ENCODE results near the gene IQCK.

DNA sequence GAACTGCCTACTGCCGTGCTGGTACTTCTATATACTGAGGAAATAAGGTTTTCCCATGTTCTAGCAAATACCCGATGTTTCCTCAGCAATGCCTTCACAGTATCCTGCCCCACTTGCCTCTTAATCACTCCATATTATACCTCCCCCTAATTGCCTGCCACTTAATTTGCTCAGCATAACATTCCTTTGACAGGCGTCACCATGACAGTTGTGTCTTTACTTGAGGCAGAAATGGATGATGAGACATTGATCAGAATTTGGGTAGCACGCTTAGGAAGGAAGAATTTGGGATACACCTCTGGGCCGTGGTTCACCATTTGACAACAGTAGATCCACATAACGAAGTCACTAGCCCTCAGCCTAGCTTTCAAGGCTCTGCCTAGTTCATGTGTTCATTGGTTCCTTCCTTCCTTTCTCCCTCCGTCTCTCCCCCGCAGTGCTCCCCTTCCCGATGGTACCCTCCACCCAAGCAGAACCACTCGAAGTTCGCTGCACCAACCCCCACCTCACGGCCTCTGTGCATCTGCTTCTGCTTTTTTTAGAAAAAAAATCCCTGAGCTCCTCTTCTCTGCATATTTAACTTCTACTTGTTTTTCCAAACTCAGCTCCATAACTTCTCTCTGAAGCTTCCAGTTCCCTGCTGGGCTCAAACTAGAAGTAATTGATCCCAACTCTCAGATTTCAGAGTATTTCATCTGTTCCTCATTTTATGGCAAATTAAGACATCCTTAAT is 19.4 kb downstream of the IQCK start:
- TF ChIP-seq, protein P1, sequence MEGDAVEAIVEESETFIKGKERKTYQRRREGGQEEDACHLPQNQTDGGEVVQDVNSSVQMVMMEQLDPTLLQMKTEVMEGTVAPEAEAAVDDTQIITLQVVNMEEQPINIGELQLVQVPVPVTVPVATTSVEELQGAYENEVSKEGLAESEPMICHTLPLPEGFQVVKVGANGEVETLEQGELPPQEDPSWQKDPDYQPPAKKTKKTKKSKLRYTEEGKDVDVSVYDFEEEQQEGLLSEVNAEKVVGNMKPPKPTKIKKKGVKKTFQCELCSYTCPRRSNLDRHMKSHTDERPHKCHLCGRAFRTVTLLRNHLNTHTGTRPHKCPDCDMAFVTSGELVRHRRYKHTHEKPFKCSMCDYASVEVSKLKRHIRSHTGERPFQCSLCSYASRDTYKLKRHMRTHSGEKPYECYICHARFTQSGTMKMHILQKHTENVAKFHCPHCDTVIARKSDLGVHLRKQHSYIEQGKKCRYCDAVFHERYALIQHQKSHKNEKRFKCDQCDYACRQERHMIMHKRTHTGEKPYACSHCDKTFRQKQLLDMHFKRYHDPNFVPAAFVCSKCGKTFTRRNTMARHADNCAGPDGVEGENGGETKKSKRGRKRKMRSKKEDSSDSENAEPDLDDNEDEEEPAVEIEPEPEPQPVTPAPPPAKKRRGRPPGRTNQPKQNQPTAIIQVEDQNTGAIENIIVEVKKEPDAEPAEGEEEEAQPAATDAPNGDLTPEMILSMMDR (conservative IDR thresholded peaks at IDR 0.05 in 1 of 2, IDR thresholded peaks at IDR 0.05 in 1 of 2; ENCODE audit: low read depth in 1 of 2, low read length in 2 of 2): no peak
- no peak for TF ChIP-seq EZH2 (IDR thresholded peaks at IDR 0.05; ENCODE audit: low read length, missing control alignments)

All from fibroblast of lung (primary cell).